ENCODE measurements around the gene FILIP1.

GRCh38 chr6:75350156-75350555, 143.4 kb downstream of the FILIP1 start:
- no peak for TF ChIP-seq CTCF (IDR thresholded peaks at IDR 0.05)
- no peak for TF ChIP-seq POLR2AphosphoS5 (IDR thresholded peaks at IDR 0.05)
- no peak for TF ChIP-seq POLR2A (IDR thresholded peaks at IDR 0.05)
- no peak for TF ChIP-seq EP300 (IDR thresholded peaks at IDR 0.05)

Data from suprapubic skin (tissue), 4 donors.